Hematopoietic multipotent progenitor cell (in vitro differentiated cells): ENCODE results near the gene CPN2. TPM values are rescaled to one million over a fixed set of nuclear protein-coding genes. Genes with fewer than 3 reads are reported as not detected.

Experiments
- DNase-seq, 3 donors: peaks; one replicate each; pipeline ENCODE4 v3.0.0-alpha.2; 2011 to 2015; ENCODE audit warnings: low read depth in 2 of 3, low spot score in 2 of 3
- total RNA-seq: library from RNA; depleted of rRNA; stranded (reverse); fragments of >200 nt; gene quantifications from one replicate; pipeline ENCODE4 v1.2.3, GENCODE V29; 2012

Gene CPN2
- total RNA-seq, 1 donor: not detected

GRCh38 chr3:194300936-194301335, 50.2 kb downstream of the CPN2 start:
- no peak for DNase-seq

- no peak for DNase-seq
Measured at GRCh38 chr3:194300382-194300758, 50.8 kb downstream of the CPN2 start.

- DNase-seq: no peak
Measured at GRCh38 chr3:194298331-194299227, 52.5 kb downstream of the CPN2 start.

- DNase-seq: no peak
Measured at GRCh38 chr3:194296454-194297263, 54.5 kb downstream of the CPN2 start.

GRCh38 chr3:194294895-194295214, 56.3 kb downstream of the CPN2 start:
- DNase-seq: no peak

GRCh38 chr3:194294199-194294894, 56.8 kb downstream of the CPN2 start:
- no peak for DNase-seq

- DNase-seq: no peak
Measured at GRCh38 chr3:194293546-194294198, 57.5 kb downstream of the CPN2 start.

- no peak for DNase-seq
Measured at GRCh38 chr3:194292331-194292730, 58.8 kb downstream of the CPN2 start.

Other genes starting within 250 kb of the CPN2 start
- 4.0 TPM for gene HES1, start 215.2 kb downstream of the CPN2 start, total RNA-seq
- not detected for gene LRRC15, start 18.4 kb upstream of the CPN2 start, total RNA-seq
- gene GP5, start 47.9 kb upstream of the CPN2 start, total RNA-seq: 0.27 TPM
- 19.4 TPM for gene ATP13A3, start 135.7 kb upstream of the CPN2 start, total RNA-seq